SH-SY5Y (cell line): ENCODE measurements around the gene FAM47A.

Experiments used
- GATA2 ChIP-seq: IDR thresholded peaks from 2 replicates; pipeline ENCODE4 v1.6.1; 2011; ENCODE audit warnings: mild to moderate bottlenecking, low read depth, low read length
- GATA3 ChIP-seq: IDR thresholded peaks from 2 replicates; pipeline ENCODE4 v1.6.1; 2011; ENCODE audit warnings: low read depth, mild to moderate bottlenecking, low read length, moderate library complexity

DNA sequence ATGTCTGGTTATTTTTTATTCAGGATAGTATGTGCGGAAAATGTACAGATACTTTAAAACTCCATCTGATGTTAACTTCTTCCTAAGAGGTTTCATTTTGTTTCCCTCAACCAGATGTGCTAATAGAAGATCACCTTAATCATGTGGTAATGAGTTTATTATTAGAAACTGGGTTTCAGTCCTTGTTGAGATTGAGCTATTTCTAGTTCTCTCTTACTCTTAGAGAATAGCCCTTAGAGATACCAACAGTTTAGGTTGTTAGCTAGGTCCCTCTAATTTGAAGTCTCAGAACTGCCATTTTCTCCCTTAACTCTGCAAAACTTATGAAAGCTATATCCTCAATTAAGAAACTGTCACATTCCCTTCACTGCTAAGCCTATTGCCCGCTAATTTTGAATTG is 13.0 kb downstream of the FAM47A start:
- TF ChIP-seq GATA2, result no peak
- TF ChIP-seq GATA3, result no peak
